KG1 (cell line): ENCODE data around the gene GOLGA1.
"Not testable (repeated sequence)": the region's sequence is repeated elsewhere in the genome, so short reads cannot be mapped to it uniquely, and the experiment has no call there.

Experiments used
- DNase-seq: peaks from one replicate; lab custom pipeline; 2025; lab: John Stamatoyannopoulos, UW

The GOLGA1 gene, protein sequence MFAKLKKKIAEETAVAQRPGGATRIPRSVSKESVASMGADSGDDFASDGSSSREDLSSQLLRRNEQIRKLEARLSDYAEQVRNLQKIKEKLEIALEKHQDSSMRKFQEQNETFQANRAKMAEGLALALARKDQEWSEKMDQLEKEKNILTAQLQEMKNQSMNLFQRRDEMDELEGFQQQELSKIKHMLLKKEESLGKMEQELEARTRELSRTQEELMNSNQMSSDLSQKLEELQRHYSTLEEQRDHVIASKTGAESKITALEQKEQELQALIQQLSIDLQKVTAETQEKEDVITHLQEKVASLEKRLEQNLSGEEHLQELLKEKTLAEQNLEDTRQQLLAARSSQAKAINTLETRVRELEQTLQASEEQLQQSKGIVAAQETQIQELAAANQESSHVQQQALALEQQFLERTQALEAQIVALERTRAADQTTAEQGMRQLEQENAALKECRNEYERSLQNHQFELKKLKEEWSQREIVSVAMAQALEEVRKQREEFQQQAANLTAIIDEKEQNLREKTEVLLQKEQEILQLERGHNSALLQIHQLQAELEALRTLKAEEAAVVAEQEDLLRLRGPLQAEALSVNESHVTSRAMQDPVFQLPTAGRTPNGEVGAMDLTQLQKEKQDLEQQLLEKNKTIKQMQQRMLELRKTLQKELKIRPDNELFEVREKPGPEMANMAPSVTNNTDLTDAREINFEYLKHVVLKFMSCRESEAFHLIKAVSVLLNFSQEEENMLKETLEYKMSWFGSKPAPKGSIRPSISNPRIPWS

DNA sequence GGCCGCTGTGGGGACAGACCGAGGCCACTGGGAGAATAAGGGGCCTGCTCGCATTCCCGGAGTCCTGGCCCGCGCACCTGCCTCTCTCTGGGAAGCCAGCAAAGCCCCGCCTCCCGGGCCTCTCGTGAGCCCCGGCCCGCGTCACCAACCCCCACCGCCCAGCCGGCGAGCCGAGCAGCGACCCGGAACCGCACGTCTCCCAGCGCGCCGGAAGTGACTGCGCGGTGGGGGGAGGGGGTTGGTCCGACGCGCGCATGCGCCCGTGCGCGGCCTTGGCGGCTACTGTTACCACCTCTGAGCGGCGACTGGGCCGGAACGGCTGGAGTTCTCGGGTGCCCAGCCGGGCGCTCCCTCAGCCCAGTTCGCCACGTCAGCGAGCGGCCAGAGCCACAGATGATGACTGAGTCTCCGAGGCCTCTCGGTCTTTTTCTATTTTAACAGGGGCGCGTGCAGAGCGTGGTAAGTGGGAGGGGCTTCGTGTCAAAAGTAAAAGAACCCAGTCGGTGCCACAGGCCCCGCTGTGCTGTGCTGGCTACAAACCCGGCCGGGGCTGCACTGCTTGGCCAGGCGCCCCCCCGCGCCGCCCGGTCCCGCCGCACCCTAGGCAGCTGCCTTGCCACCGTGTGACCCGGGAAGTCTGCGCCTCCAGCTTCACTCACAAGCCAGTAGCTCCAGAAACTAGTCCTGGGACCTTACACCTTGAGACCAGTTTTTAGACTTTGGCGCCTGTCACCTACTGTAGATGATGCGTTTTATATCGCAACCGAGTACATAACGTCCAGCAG lies at the start of gene GOLGA1:
Gene GOLGA1 (minus strand): TSS at position 190 of the 785 bp plus-strand sequence. CDS start 2,372 bp downstream, outside the sequence.
- DNase-seq: peak; percentile 92

DNA sequence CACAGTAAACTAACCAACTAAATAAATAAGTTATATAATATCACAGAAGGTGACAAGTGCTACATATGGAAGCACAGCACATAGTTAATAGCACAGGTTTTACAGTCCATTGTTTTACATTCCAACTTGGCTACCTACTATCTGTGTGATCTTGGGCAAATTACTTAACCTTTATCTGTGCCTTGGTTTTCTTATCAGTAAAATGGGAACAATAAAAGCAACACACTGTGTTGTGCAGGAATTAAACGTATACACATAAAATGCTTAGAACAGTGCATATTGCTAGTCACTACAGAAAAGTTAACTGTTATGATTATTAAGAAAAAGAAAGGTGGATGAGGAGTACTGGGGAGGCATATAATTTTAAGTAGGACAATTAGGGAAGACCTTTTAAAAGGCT lies 42.8 kb upstream of the GOLGA1 start:
- no peak for DNase-seq

DNA sequence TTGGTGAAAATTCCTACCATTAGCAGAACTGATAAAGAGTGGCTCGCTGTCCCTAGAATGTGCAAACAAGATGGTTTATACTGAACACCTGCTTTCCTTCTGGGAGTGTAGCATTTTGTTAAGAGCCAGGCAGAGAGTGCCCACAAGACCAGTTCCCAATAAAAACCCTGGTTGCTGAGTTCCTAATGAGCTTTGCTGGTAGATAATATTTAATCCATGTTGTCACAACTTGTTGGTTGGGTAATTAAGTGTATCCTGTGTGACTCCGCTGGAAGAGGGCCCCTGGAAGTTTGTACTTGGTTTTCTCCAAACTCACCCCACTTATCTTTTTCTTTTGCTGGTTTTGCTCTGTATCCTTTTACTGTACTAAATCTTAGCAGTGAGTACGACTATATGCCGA lies 39.5 kb upstream of the GOLGA1 start:
- no peak for DNase-seq

DNA sequence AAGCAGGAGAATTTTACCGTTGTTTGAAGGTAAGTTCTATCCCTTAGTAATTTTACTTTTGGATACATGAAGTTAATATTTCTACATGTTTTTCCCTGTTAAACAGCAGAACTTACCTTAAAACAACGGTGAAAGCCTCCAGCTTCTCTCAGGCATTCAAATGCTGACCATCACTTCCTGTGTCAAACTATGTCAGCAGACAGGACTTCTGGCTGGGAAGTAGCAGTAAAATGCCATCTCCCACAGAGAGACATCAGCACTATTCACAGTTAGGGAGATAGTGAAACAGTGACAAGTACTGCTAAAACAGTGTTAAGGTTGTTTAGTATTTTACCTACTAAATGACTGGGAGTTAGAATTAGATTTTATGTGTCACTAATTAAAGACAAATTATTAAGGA lies 34.2 kb upstream of the GOLGA1 start:
- no peak for DNase-seq

DNA sequence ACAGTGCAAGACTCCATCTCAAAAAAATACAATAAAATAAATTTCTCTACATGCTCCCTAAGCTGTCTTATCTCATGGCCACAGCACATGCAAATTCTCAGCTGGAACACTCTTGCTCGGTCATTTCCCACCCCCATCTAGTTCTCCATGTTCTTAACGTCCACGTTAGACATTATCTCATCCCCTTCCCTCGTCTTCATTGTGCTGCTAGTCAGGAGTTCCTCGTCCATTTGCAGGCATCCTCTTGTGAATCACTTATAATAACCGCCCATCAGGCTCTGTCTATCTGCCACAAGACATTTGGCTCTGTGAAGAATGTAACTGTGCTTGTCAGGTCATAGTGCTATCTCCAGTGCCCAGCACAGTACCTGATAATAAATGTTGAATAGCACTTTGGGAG lies 32.9 kb upstream of the GOLGA1 start:
- DNase-seq: no peak

DNA sequence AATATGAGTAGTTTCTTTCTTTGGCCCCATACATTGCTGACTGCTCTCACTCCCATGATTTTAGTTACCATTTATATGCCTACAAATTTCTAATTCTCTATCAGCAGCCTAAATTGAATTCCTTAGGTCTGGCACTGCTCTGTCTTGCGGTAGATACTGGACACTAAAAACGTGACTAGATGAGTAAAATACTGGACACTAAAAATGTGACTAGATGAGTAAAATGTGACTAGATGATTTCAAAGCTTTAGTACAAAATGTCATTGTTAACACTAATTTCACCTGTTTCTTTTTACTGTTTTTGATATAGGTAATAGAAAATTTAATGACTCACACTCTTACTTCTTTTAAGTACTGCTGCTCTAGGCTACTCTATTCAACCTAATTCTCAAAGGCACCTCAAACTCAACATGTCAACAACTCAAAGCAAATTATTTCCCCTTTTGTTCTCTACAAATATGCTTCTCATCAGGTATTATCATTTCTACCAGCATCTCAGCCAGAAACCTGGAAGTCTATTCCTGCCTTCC lies 31.4 kb upstream of the GOLGA1 start:
- DNase-seq: no peak

DNA sequence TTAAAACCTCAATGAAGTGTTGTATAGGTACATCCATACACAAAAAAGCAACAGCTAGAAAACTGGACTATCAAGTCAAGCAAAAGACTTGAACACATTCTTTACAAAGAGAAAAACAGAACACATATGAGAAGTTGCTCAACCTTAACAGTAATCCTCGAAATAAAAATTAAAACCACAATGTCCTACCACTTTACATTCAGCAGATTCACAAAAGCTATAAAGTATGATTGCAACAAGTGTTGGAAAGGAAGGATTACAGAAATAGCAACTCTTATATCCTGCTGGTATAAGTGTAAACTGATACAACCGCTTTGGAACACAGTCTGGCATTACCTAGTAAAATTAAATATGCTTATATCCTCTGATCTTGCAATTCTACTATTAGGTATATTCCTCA lies 28.5 kb upstream of the GOLGA1 start:
- DNase-seq: no peak

DNA sequence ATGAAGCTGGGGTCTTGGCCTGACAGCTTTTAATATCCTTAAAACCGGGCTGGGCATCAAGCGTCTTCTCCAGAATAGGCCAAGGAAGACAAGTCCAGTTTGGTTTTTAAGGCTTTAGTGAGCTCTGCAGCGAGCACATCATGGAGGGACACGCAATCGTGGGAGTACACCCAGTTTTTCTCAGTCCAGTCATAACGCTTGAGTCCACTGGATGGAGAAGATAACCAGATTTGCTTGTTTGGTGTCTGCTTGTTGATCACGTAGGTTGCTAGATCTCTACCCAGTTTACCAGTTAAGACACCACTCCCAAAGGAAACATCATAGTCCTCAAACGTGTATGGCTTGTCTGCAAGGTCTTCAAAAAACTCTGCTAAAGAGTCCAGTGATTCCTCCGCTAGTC lies 27.4 kb upstream of the GOLGA1 start:
- no peak for DNase-seq

DNA sequence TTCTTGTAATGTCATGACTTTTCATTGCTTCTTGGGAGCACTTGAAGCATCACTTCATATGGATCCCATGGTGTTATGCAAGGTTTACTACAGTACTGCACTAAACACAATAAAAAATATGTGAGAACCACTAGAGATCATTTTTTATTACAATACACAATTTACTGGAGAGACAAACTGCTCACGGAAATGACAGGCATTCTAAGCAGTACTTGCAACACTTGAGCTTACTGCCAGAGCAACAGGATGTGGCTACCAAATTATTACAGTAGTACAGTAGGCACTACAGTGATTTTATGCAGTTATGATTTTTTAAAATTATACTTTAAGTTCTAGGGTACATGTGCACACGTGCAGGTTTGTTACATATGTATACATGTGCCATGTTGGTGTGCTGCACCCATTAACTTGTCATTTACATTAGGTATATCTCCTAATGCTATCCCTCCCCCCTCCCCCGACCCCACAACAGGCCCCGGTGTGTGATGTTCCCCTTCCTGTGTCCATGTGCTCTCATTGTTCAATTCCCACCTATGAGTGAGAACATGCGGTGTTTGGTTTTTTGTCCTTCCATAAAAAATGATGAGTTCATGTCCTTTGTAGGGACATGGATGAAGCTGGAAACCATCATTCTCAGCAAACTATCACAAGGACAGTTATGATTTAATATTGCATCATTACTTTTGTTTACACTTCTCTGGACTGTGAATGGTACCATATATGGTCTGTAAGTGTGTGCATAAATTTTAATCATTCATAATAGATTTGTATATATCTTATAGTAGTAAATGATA lies 25.1 kb upstream of the GOLGA1 start:
- DNase-seq: peak; percentile 7

DNA sequence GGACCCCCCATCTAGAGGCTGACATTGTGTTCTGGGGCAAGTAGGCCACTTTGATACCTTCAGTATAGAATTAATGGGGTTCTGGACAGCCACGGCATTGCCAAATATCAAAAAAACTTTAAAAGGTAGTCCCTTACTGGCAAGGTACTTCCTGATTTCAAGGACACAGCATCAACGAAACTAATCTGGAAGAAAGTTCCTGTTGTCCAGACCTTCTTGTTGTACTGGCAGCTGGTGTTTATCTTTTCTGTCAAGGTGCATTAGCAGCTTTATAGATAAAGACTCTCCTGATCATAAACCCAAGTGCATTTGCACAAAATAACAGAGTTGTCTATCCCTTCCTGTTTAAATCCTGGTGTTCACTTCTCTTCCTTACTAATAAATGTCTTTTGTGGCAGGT lies 23.7 kb upstream of the GOLGA1 start:
- no peak for DNase-seq

DNA sequence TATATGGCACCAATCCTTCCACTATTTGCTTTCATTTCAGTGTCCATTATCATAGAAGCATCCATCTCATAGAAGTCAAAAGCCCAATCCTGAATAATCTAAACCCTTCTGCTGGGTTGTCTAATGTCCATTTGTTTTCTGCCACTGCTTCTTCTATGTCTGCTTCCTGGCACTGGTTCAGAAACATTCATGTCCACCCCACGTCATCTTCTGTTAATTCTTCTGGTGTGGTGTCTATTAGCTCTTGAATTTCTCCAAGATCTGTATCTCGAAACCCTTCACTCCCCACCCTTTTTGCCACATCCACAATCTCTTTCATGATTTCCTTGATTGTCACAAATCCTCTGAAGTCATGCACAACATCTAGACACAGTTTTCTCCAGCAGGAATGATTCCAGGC lies 23.2 kb upstream of the GOLGA1 start:
- DNase-seq: no peak

DNA sequence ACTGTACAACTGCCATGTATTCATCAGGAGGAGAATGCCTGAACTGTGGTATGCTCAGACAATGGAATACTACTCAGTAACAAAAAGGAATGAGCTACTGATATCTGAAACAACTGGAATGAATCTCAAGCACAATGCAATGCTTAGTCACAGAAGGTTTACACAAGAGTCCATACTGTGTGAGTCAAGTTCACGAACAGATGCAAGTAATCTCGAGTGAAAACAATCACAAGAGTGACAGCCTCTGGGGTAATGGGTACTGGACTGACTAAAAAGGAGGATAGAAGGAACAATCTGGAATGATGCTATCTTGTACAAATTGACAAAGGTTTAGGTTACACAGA lies 19.5 kb upstream of the GOLGA1 start:
- DNase-seq: no peak

DNA sequence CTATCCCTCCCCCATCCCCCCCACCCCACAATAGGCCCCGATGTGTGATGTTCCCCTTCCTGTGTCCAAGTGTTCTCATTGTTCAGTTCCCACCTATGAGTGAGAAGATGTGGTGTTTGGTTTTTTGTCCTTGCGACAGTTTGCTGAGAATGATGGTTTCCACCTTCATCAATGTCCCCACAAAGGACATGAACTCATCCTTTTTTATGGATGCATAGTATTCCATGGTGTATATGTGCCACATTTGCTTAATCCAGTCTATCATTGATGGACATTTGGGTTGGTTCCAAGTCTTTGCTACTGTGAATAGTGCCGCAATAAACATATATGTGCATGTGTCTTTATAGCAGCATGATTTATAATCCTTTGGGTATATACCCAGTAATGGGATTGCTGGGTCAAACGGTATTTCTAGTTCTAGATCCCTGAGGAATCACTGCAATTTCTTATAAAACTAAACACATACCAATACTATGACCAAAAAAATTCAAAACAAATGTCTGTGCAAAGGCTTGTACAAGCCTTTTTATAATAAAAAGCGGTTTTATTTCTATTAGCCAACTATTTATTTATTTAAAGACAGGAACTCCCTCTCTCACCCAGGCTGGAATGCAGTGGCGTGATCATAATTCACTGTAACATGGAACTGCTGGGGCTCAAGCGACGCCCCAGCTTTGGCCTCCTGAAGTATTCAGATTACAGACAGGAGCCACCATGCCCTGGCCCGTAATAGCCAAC lies 19.0 kb upstream of the GOLGA1 start:
- not testable (repeated sequence) for DNase-seq

DNA sequence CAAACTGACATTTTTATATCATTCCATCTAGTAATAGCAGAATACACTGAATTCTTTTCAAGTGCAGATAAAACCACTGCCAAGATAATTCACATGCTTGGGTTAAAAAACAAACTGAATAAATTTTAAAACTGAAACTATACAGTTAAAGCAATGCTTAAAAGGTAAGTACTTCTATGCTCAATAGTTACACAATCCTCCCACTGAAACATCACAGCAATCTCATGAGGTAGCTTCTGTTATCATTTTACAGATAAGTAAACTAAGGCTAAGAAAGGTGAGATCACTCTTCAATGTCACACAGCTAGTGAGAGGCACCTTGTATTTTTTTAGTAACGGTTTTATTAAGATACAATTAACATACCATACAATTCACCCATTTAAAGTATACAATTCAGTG lies 13.4 kb upstream of the GOLGA1 start:
- no peak for DNase-seq

DNA sequence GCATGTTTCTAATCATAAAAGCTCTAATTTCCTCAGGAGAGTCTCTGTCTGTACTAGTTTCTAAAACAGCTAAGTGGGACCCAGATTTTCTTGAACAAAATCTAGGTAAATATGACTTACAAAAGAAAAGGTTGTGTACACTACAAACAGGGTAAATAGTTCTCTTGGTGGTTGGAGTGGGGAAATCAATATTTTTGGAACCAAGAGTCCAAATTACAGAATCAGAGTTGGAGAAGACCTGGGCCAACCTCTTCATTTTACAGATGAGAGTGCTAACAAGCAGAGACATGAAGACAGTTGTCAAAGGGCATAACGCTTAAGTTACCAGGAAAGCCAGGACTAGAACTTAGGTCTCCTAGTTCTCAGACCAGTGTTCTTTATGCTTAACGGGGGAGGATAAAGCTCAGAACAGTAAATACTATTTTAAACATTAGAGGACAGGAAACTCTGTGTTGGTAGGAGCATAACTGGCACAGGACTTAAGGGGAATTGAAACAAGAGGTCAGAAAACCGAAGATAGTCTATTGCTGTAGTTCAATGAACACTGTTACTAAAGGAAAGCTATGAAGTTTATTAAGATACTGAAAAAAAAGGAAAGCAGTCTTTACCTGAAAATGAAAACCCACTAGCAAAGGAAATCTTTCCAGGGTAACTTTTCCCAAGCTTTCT lies 9.3 kb upstream of the GOLGA1 start:
- no peak for DNase-seq

DNA sequence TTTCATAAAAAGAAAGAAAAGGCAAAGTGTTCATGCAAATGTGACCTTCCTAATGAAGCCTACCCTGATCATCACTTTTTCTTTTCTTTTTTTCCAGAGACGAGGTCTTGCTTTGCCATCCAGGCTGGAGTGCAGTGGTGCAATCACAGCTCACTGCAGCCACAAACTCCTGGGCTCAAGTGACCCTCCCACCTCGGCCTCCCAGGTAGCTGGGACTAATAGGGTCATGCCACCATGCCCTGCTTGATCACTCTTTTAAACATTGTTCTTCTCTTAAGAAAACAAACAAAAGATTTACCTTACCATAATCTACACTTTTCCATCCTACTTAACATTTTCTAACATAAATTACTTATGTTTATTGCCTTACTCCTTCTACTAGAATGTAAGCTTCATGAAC lies 8.5 kb upstream of the GOLGA1 start:
- no peak for DNase-seq

DNA sequence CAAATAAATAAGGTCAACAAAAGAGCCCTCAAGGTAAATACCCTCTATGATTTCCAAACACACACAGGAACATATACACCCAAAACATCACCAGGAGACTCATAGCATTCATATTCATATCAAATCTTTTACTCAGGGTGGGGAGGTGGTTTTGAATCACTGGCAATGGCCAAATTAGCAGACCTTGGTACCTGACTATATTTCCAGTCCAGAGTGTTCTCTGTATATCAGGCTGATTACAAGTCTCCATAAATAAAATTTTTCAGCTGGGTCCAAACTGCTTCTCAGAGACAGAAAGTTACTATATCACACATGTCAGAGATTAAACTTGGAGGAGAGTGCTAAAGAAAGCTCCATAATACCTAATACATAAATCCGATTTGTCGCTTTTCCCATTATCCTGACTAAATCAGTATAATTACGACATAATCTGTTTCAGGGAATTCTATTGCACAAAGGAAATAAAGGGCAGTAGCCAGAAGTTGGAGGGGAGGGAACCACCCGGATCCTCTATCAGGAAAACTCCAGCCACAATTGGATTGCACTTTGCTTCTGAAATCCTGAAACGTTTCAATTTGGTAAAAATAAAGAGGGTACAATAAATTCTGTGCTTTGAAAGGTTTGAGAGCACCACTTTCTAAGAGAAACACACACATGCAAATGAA lies 7.0 kb upstream of the GOLGA1 start:
- DNase-seq: no peak

DNA sequence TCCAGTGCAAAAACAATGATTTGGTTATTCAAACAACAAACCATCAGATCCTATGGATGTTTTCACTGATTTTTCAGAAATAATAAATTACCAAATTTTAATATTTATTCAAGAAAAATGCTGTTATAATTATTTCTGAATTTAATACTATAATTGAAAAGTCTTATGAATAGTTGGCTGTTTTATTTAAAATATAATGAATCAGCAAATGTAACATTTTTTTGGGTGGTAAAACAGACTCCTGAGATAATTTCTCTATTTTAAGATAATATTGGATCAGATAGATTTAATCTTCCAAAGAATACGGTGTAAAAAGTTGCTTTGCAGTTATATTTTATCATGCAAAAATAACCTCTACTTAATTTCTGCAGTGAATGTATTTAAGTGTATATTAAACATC lies 5.3 kb upstream of the GOLGA1 start:
- no peak for DNase-seq

DNA sequence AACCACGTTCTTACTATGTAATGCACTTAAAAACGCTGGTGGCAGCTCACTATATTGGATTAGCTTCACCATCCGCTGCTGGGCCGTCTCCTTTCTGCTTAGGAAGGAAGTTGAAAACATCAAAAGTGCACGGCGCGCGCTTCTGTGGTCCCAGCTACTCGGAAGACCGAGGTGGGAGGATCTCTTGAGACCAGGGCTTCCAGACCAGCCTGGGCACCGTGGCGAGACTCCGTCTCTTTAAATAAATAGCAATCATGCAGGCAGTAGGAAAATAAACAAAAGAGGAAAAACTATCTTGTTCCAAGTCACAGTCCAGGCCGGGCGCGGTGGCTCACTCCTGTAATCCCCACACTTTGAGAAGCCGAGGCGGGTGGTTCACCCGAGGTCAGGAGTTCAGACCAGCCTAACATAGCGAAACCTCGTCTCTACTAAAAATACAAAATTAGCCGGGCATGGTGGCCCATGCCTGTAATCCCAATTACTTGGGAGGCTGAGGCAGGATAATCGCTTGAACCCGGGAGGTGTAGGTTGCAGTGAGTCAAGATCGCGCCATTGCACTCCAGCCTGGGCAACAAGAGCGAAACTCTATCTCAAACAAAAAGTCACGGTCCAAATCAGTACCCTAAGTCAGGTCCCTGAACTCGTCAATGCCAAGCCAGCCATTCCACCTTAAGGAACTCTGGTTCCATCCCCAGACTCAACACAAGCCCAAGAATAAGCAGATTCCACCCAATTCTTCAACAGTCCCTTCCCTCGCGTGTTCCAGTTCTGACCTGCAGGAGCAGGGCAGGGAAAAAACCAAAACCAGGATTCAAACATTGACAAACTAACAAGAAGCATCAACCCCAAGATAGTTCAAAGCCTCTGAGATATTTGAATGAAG lies 1.0 kb upstream of the GOLGA1 start:
- peak; percentile 92 for DNase-seq
